ENCODE data around the gene UGT2B10. TPM values are rescaled to one million over a fixed set of nuclear protein-coding genes. Genes with fewer than 3 reads are reported as not detected.

The UGT2B10 gene
- total and polyA plus RNA-seq, 2 donors (not counting 3 experiments of a cell fraction or from before 2014, with no cell fraction given), result not detected

- TF ChIP-seq FOS (IDR thresholded peaks at IDR 0.05; ENCODE audit: borderline replicate concordance, insufficient read depth, low read length) (no peak), POLR2A (IDR thresholded peaks at IDR 0.05; ENCODE audit: low read depth, low read length) (no peak), POLR2AphosphoS5 (IDR thresholded peaks at IDR 0.05; ENCODE audit: insufficient read depth, low read depth, low read length) (no peak), MAX (IDR thresholded peaks at IDR 0.05; ENCODE audit: insufficient read depth, insufficient read length) (no peak), MYC (IDR thresholded peaks at IDR 0.05; ENCODE audit: low read depth, low read length) (no peak), JUN (IDR thresholded peaks at IDR 0.05; ENCODE audit: borderline replicate concordance, insufficient read depth, insufficient read length, low read depth) (no peak), EZH2 (IDR thresholded peaks at IDR 0.05; ENCODE audit: borderline replicate concordance, low read depth, low read length, severe bottlenecking) (no peak), GATA2 (IDR thresholded peaks at IDR 0.05; ENCODE audit: insufficient read depth, insufficient read length, low read depth, low read length) (no peak)
- TF ChIP-seq, protein P1, sequence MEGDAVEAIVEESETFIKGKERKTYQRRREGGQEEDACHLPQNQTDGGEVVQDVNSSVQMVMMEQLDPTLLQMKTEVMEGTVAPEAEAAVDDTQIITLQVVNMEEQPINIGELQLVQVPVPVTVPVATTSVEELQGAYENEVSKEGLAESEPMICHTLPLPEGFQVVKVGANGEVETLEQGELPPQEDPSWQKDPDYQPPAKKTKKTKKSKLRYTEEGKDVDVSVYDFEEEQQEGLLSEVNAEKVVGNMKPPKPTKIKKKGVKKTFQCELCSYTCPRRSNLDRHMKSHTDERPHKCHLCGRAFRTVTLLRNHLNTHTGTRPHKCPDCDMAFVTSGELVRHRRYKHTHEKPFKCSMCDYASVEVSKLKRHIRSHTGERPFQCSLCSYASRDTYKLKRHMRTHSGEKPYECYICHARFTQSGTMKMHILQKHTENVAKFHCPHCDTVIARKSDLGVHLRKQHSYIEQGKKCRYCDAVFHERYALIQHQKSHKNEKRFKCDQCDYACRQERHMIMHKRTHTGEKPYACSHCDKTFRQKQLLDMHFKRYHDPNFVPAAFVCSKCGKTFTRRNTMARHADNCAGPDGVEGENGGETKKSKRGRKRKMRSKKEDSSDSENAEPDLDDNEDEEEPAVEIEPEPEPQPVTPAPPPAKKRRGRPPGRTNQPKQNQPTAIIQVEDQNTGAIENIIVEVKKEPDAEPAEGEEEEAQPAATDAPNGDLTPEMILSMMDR (IDR thresholded peaks at IDR 0.05; ENCODE audit: extremely low read depth in 1 of 2, insufficient read depth in 1 of 2, low read depth in 1 of 2, low read length in 2 of 2), result no peak
- Histone ChIP-seq H3K9me3 (replicated peaks; ENCODE audit: control insufficient read depth, insufficient read depth, low read length) (no peaks in the 10 kb centered on the region), H3K4me1 (ENCODE audit: control insufficient read depth, extremely low read depth, insufficient read depth, low read length) (no peaks in the 10 kb centered on the region), H3K27me3 (ENCODE audit: control insufficient read depth in 2 of 2, insufficient read depth in 2 of 2, low read length in 2 of 2) (no peaks in the 10 kb centered on the region), H3K4me2 (ENCODE audit: insufficient read depth, low read length) (no peak overlapping the region), H3K9me1 (replicated peaks; ENCODE audit: control insufficient read depth, extremely low read depth, insufficient read depth, low read length) (no peaks in the 10 kb centered on the region), H2AFZ (ENCODE audit: low read depth, low read length) (no peak overlapping the region), H4K20me1 (replicated peaks; ENCODE audit: control insufficient read depth, extremely low read depth, insufficient read depth, low read length) (no peaks in the 10 kb centered on the region), H3K27ac (ENCODE audit: insufficient read depth, low read depth, low read length) (no peak overlapping the region), H3K36me3 (ENCODE audit: control insufficient read depth in 2 of 2, extremely low read depth in 1 of 2, insufficient read depth in 2 of 2, low read length in 2 of 2) (no peaks in the 10 kb centered on the region), H3K4me3 (replicated peaks in 1 of 3; ENCODE audit: insufficient read depth in 1 of 3, low read depth in 1 of 3, low read length in 3 of 3) (no peak overlapping the region), H3K79me2 (ENCODE audit: control insufficient read depth, insufficient read depth, low read length) (no peaks in the 10 kb centered on the region), H3K9ac (replicated peaks; ENCODE audit: extremely low read depth, insufficient read depth, low read length) (no peak overlapping the region)
- intact Hi-C loops (cut with micrococcal nuclease) (no loop called here), dilution Hi-C loops (cut with MboI; ENCODE audit: extremely low pct_ligation_motif_present, low sequenced_read_pairs) (no loop called here)
- BruUV-seq (replicated peaks), result no TSS peak
- no peak for DNase-seq (ENCODE audit: low read depth, low spot score)
- ChIA-PET POLR2A (no interaction called here), CTCF (no interaction called here)
- no peak for FAIRE-seq
These were observed 42.1 kb upstream of the UGT2B10 start for GRCh38 chr4:68773699-68774098.
